GM23338 (cell line): ENCODE measurements around the gene PTOV1. TPM values are rescaled to one million over a fixed set of nuclear protein-coding genes. Genes with fewer than 3 reads are reported as not detected.

Experiments
- ATAC-seq: fragments of 200-7000 bp; cut with Tn5 transposase; 3 replicates; pipeline ENCODE4 v1.9.1; 2020
- DNase-seq: peaks from one replicate; pipeline ENCODE4 v3.0.0-alpha.2; 2015; ENCODE audit warnings: low spot score
- H2AFZ ChIP-seq: fragments of 200-600 bp; sonication (generic); 2 replicates; pipeline ENCODE4 v1.8.0; 2016; ENCODE audit warnings: antibody characterized with exemption, mild to moderate bottlenecking, moderate library complexity
- H3F3A ChIP-seq: fragments of 200-600 bp; sonication (generic); replicated peaks from 2 replicates; pipeline ENCODE4 v1.8.0; 2017; ENCODE audit warnings: antibody characterized with exemption, mixed run types, low read depth
- H3K27ac ChIP-seq: fragments of 200-600 bp; sonication (generic); 2 replicates; pipeline ENCODE4 v1.6.1; 2016; ENCODE audit warnings: low read depth
- H3K27me3 ChIP-seq: fragments of 200-600 bp; sonication (generic); 2 replicates; pipeline ENCODE4 v1.8.0; 2016; ENCODE audit warnings: mild to moderate bottlenecking, mixed run types, moderate library complexity; ENCODE audit not compliant: insufficient read depth
- H3K36me3 ChIP-seq: fragments of 200-600 bp; sonication (generic); 2 replicates; pipeline ENCODE4 v1.8.0; 2016; ENCODE audit warnings: mild to moderate bottlenecking; ENCODE audit not compliant: insufficient read depth
- H3K4me1 ChIP-seq: fragments of 200-600 bp; sonication (generic); 2 replicates; pipeline ENCODE4 v1.8.0; 2016; ENCODE audit warnings: mild to moderate bottlenecking, moderate library complexity; ENCODE audit not compliant: insufficient read depth
- H3K4me2 ChIP-seq: fragments of 200-600 bp; sonication (generic); 2 replicates; pipeline ENCODE4 v1.7.1; 2017; ENCODE audit warnings: mixed run types
- H3K4me3 ChIP-seq: fragments of 200-600 bp; sonication (generic); 2 replicates; pipeline ENCODE4 v1.6.1; 2016; ENCODE audit warnings: mixed run types
- H3K79me2 ChIP-seq: fragments of 200-600 bp; sonication (generic); replicated peaks from 2 replicates; pipeline ENCODE4 v1.8.0; 2017; ENCODE audit warnings: mild to moderate bottlenecking; ENCODE audit not compliant: insufficient read depth
- H3K9me2 ChIP-seq: fragments of 200-600 bp; sonication (generic); 2 replicates; pipeline ENCODE4 v1.8.0; 2017; ENCODE audit not compliant: insufficient read depth
- H4K20me1 ChIP-seq: fragments of 200-600 bp; sonication (generic); replicated peaks from 2 replicates; pipeline ENCODE4 v1.8.0; 2017; ENCODE audit warnings: mild to moderate bottlenecking; ENCODE audit not compliant: insufficient read depth
- H3K27ac Mint-ChIP-seq: 2 replicates; pipeline ENCODE4 v1.8.0; 2020; ENCODE audit warnings: inconsistent platforms, mild to moderate bottlenecking, moderate library complexity, mixed read lengths
- H3K27me3 Mint-ChIP-seq: 3 replicates; pipeline ENCODE4 v1.8.0; 2022; ENCODE audit warnings: low read depth, mild to moderate bottlenecking, moderate library complexity, mixed read lengths, inconsistent platforms; ENCODE audit not compliant: insufficient read depth, poor library complexity
- H3K36me3 Mint-ChIP-seq: 3 replicates; pipeline ENCODE4 v1.8.0; 2021; ENCODE audit warnings: low read depth, mild to moderate bottlenecking, inconsistent platforms, moderate library complexity, mixed read lengths
- H3K4me1 Mint-ChIP-seq: 3 replicates; pipeline ENCODE4 v1.8.0; 2020; ENCODE audit warnings: mild to moderate bottlenecking, inconsistent platforms, mixed read lengths
- H3K4me3 Mint-ChIP-seq: 3 replicates; pipeline ENCODE4 v1.8.0; 2021; ENCODE audit warnings: moderate library complexity, mild to moderate bottlenecking, inconsistent platforms, mixed read lengths
- H3K9me3 Mint-ChIP-seq: 3 replicates; pipeline ENCODE4 v1.8.0; 2020; ENCODE audit warnings: moderate library complexity, mild to moderate bottlenecking, inconsistent platforms, mixed read lengths
- CREB1 ChIP-seq: fragments of 250-450 bp; sonication (Bioruptor Pico); IDR thresholded peaks from 2 replicates; pipeline ENCODE4 v1.5.0; 2020; ENCODE audit warnings: low read depth, mild to moderate bottlenecking, moderate library complexity
- CTCF ChIP-seq, 2 experiments: fragments of 200-600 bp in 1 of 2; sonication (generic) in 1 of 2; conservative IDR thresholded peaks; 2 replicates each; pipeline versions ENCODE4 v1.5.1 to v1.6.1; 2016 to 2017; ENCODE audit warnings: antibody characterized with exemption in 2 of 2, low read depth in 2 of 2, mild to moderate bottlenecking in 2 of 2, moderate library complexity in 1 of 2
- EZH2 ChIP-seq: fragments of 200-600 bp; sonication (generic); IDR thresholded peaks from one replicate; pipeline ENCODE4 v1.8.0; 2017; ENCODE audit warnings: antibody characterized with exemption, mild to moderate bottlenecking, low read depth; ENCODE audit not compliant: unreplicated experiment
- EZH2phosphoT487 ChIP-seq: fragments of 200-600 bp; sonication (generic); IDR thresholded peaks from one replicate; pipeline ENCODE4 v1.8.1; 2018; ENCODE audit warnings: antibody characterized with exemption; ENCODE audit not compliant: unreplicated experiment
- JUNB ChIP-seq: IDR thresholded peaks from one replicate; pipeline ENCODE4 v1.6.1; 2016; ENCODE audit warnings: antibody characterized with exemption; ENCODE audit not compliant: unreplicated experiment
- NANOG ChIP-seq: IDR thresholded peaks from 2 replicates; pipeline ENCODE4 v1.6.1; 2016; ENCODE audit warnings: antibody characterized with exemption, borderline replicate concordance
- POLR2AphosphoS5 ChIP-seq: IDR thresholded peaks from 2 replicates; pipeline ENCODE4 v1.6.1; 2016; ENCODE audit warnings: antibody characterized with exemption, low read depth
- STAT1 ChIP-seq: IDR thresholded peaks from one replicate; pipeline ENCODE4 v1.6.1; 2016; ENCODE audit warnings: antibody characterized with exemption; ENCODE audit not compliant: unreplicated experiment
- ZNF114 ChIP-seq: fragments of 250-450 bp; sonication (Bioruptor Pico); IDR thresholded peaks from 2 replicates; pipeline ENCODE4 v1.5.0; 2020; ENCODE audit warnings: mild to moderate bottlenecking, moderate library complexity
- ZNF331 ChIP-seq: fragments of 250-450 bp; sonication (Bioruptor Pico); IDR thresholded peaks from 2 replicates; pipeline ENCODE4 v1.5.0; 2020; ENCODE audit warnings: low read depth, mild to moderate bottlenecking, moderate library complexity
- ZNF462 ChIP-seq: fragments of 250-450 bp; sonication (Bioruptor Pico); IDR thresholded peaks from 2 replicates; pipeline ENCODE4 v1.5.0; 2020; ENCODE audit warnings: mild to moderate bottlenecking, moderate library complexity
- polyA plus RNA-seq: library from polyadenylated mRNA; unstranded; fragments of >200 nt; fragmentation: Nextera tagmentation; extraction: Ambion mirVana; gene quantifications from 2 replicates; pipeline ENCODE4 v1.2.1, GENCODE V29; 2016
- total RNA-seq: library from RNA; depleted of rRNA; stranded (reverse); fragments of >200 nt; shearing (Covaris generic); gene quantifications from 2 replicates; pipeline ENCODE4 v1.2.3, GENCODE V29; 2014
- TF ChIP-seq, protein P1 (sequence below): IDR thresholded peaks from 2 replicates; pipeline ENCODE4 v1.6.1; 2016; ENCODE audit warnings: antibody characterized with exemption
- TF ChIP-seq, protein P2 (sequence below): IDR thresholded peaks from one replicate; pipeline ENCODE4 v1.6.1; 2018; ENCODE audit warnings: antibody characterized with exemption; ENCODE audit not compliant: unreplicated experiment

Gene PTOV1
- total and polyA plus RNA-seq, 2 experiments from 2014 or later, result 188 to 209 TPM

GRCh38 chr19:49892716-49893115 lies 41.8 kb downstream of the PTOV1 start:
- Mint-ChIP-seq H3K36me3 (peaks cover 15% of the 10 kb centered on the region), H3K27ac (no peak overlapping the region), H3K9me3 (peaks cover 5% of the 10 kb centered on the region), H3K4me3 (no peak overlapping the region; the same call in 2 of the 3 replicates), H3K27me3 (peaks cover 32% of the 10 kb centered on the region), H3K4me1 (peaks cover 15% of the 10 kb centered on the region)
- Histone ChIP-seq H3K4me1 (peaks cover 9% of the 10 kb centered on the region; the same call in 1 of the 2 replicates), H3K9me2 (no peaks in the 10 kb centered on the region), H3K36me3 (no peaks in the 10 kb centered on the region), H3K4me3 (no peak overlapping the region), H3K79me2 (no peaks in the 10 kb centered on the region), H4K20me1 (no peaks in the 10 kb centered on the region), H3F3A (peaks cover 17% of the 10 kb centered on the region; the same call in 1 of the 2 replicates), H2AFZ (no peak overlapping the region), H3K27ac (no peak overlapping the region), H3K4me2 (no peak overlapping the region), H3K27me3 (0 out of 2 replicates have a peak, but pooled peaks cover 3% of the 10 kb centered on the region)
- no peak for DNase-seq
- ATAC-seq, result no peak
- no peak for TF ChIP-seq NANOG
- TF ChIP-seq ZNF331 (CRISPR knock-in tag), result no peak
- TF ChIP-seq, protein P1, sequence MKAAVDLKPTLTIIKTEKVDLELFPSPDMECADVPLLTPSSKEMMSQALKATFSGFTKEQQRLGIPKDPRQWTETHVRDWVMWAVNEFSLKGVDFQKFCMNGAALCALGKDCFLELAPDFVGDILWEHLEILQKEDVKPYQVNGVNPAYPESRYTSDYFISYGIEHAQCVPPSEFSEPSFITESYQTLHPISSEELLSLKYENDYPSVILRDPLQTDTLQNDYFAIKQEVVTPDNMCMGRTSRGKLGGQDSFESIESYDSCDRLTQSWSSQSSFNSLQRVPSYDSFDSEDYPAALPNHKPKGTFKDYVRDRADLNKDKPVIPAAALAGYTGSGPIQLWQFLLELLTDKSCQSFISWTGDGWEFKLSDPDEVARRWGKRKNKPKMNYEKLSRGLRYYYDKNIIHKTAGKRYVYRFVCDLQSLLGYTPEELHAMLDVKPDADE, result no peak
- TF ChIP-seq CTCF (conservative IDR thresholded peaks at IDR 0.05; ENCODE audit: low read depth in 2 of 2), result no peak
- TF ChIP-seq POLR2AphosphoS5, result no peak
- TF ChIP-seq JUNB, result no peak
- no peak for TF ChIP-seq ZNF114 (CRISPR knock-in tag)
- TF ChIP-seq CREB1 (CRISPR knock-in tag), result no peak
- no peak for TF ChIP-seq EZH2
- TF ChIP-seq, protein P2, sequence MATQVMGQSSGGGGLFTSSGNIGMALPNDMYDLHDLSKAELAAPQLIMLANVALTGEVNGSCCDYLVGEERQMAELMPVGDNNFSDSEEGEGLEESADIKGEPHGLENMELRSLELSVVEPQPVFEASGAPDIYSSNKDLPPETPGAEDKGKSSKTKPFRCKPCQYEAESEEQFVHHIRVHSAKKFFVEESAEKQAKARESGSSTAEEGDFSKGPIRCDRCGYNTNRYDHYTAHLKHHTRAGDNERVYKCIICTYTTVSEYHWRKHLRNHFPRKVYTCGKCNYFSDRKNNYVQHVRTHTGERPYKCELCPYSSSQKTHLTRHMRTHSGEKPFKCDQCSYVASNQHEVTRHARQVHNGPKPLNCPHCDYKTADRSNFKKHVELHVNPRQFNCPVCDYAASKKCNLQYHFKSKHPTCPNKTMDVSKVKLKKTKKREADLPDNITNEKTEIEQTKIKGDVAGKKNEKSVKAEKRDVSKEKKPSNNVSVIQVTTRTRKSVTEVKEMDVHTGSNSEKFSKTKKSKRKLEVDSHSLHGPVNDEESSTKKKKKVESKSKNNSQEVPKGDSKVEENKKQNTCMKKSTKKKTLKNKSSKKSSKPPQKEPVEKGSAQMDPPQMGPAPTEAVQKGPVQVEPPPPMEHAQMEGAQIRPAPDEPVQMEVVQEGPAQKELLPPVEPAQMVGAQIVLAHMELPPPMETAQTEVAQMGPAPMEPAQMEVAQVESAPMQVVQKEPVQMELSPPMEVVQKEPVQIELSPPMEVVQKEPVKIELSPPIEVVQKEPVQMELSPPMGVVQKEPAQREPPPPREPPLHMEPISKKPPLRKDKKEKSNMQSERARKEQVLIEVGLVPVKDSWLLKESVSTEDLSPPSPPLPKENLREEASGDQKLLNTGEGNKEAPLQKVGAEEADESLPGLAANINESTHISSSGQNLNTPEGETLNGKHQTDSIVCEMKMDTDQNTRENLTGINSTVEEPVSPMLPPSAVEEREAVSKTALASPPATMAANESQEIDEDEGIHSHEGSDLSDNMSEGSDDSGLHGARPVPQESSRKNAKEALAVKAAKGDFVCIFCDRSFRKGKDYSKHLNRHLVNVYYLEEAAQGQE, result no peak
- TF ChIP-seq EZH2phosphoT487, result no peak
- no peak for TF ChIP-seq STAT1
- no peak for TF ChIP-seq ZNF462
